ENCODE results near the gene INPP5D.

The INPP5D gene

GRCh38 chr2:233168445-233168844, 108.3 kb downstream of the INPP5D start:
- no peaks in the 10 kb centered on the region for H3K4me1 ChIP-seq (ENCODE audit: control insufficient read depth, low read length)
- no peaks in the 10 kb centered on the region for H4K20me1 ChIP-seq (ENCODE audit: control insufficient read depth, insufficient read depth, low read depth, low read length)
- no peak overlapping the region for H3K27ac ChIP-seq (ENCODE audit: low read depth, low read length)
- H3K36me3 ChIP-seq (ENCODE audit: control insufficient read depth, low read length): peaks cover 68% of the 10 kb centered on the region
- no peaks in the 10 kb centered on the region for H3F3A ChIP-seq (ENCODE audit: control insufficient read depth, insufficient read depth)
- H3K4me2 ChIP-seq (ENCODE audit: low read length): no peak overlapping the region
- TF ChIP-seq CTCF (IDR thresholded peaks at IDR 0.05; ENCODE audit: low read depth, low read length, poor library complexity, severe bottlenecking) (no peak), EZH2phosphoT487 (IDR thresholded peaks at IDR 0.05; ENCODE audit: borderline replicate concordance, low read length) (no peak)
- no peaks in the 10 kb centered on the region for H3K9me2 ChIP-seq (replicated peaks; ENCODE audit: control insufficient read depth, low read length)
- H3K9me3 ChIP-seq (ENCODE audit: control insufficient read depth, insufficient read depth, low read length): no peaks in the 10 kb centered on the region
- H3K79me2 ChIP-seq (ENCODE audit: control insufficient read depth, low read length): no peaks in the 10 kb centered on the region
- no peak overlapping the region for H3K4me3 ChIP-seq (ENCODE audit: low read length)
- no peaks in the 10 kb centered on the region for H3K27me3 ChIP-seq (ENCODE audit: control insufficient read depth, low read length)

GRCh38 chr2:233168919-233169318, 108.8 kb downstream of the INPP5D start:
- no peaks in the 10 kb centered on the region for H3K9me3 ChIP-seq (ENCODE audit: control insufficient read depth, insufficient read depth, low read length)
- H3K4me1 ChIP-seq (ENCODE audit: control insufficient read depth, low read length): no peaks in the 10 kb centered on the region
- H3K4me3 ChIP-seq (ENCODE audit: low read length): no peak overlapping the region
- no peaks in the 10 kb centered on the region for H3K79me2 ChIP-seq (ENCODE audit: control insufficient read depth, low read length)
- H3K27ac ChIP-seq (ENCODE audit: low read depth, low read length): no peak overlapping the region
- no peak overlapping the region for H3K4me2 ChIP-seq (ENCODE audit: low read length)
- H3K27me3 ChIP-seq (ENCODE audit: control insufficient read depth, low read length): no peaks in the 10 kb centered on the region
- peaks cover 64% of the 10 kb centered on the region for H3K36me3 ChIP-seq (ENCODE audit: control insufficient read depth, low read length)
- no peaks in the 10 kb centered on the region for H3K9me2 ChIP-seq (replicated peaks; ENCODE audit: control insufficient read depth, low read length)
- no peaks in the 10 kb centered on the region for H4K20me1 ChIP-seq (ENCODE audit: control insufficient read depth, insufficient read depth, low read depth, low read length)
- H3F3A ChIP-seq (ENCODE audit: control insufficient read depth, insufficient read depth): no peaks in the 10 kb centered on the region
- TF ChIP-seq EZH2phosphoT487 (IDR thresholded peaks at IDR 0.05; ENCODE audit: borderline replicate concordance, low read length): no peak
- no peak for TF ChIP-seq CTCF (IDR thresholded peaks at IDR 0.05; ENCODE audit: low read depth, low read length, poor library complexity, severe bottlenecking)

- Histone ChIP-seq H3K36me3 (ENCODE audit: control insufficient read depth, low read length) (peaks cover 48% of the 10 kb centered on the region), H3K9me3 (ENCODE audit: control insufficient read depth, insufficient read depth, low read length) (no peaks in the 10 kb centered on the region), H3K9me2 (replicated peaks; ENCODE audit: control insufficient read depth, low read length) (no peaks in the 10 kb centered on the region), H3K27me3 (ENCODE audit: control insufficient read depth, low read length) (no peaks in the 10 kb centered on the region), H3K4me3 (ENCODE audit: low read length) (no peak overlapping the region), H4K20me1 (ENCODE audit: control insufficient read depth, insufficient read depth, low read depth, low read length) (no peaks in the 10 kb centered on the region), H3K4me2 (ENCODE audit: low read length) (no peak overlapping the region), H3K27ac (ENCODE audit: low read depth, low read length) (no peak overlapping the region), H3K79me2 (ENCODE audit: control insufficient read depth, low read length) (no peaks in the 10 kb centered on the region), H3K4me1 (ENCODE audit: control insufficient read depth, low read length) (no peaks in the 10 kb centered on the region), H3F3A (ENCODE audit: control insufficient read depth, insufficient read depth) (no peaks in the 10 kb centered on the region)
- TF ChIP-seq CTCF (IDR thresholded peaks at IDR 0.05; ENCODE audit: low read depth, low read length, poor library complexity, severe bottlenecking) (no peak), EZH2phosphoT487 (IDR thresholded peaks at IDR 0.05; ENCODE audit: borderline replicate concordance, low read length) (no peak)
Measured at GRCh38 chr2:233171344-233171743, 111.2 kb downstream of the INPP5D start.

- H4K20me1 ChIP-seq (ENCODE audit: control insufficient read depth, insufficient read depth, low read depth, low read length): no peaks in the 10 kb centered on the region
- H3K4me3 ChIP-seq (ENCODE audit: low read length): no peak overlapping the region
- TF ChIP-seq EZH2phosphoT487 (IDR thresholded peaks at IDR 0.05; ENCODE audit: borderline replicate concordance, low read length) (no peak), CTCF (IDR thresholded peaks at IDR 0.05; ENCODE audit: low read depth, low read length, poor library complexity, severe bottlenecking) (no peak)
- H3K4me2 ChIP-seq (ENCODE audit: low read length): no peak overlapping the region
- no peaks in the 10 kb centered on the region for H3K9me3 ChIP-seq (ENCODE audit: control insufficient read depth, insufficient read depth, low read length)
- H3K27me3 ChIP-seq (ENCODE audit: control insufficient read depth, low read length): no peaks in the 10 kb centered on the region
- no peaks in the 10 kb centered on the region for H3K9me2 ChIP-seq (replicated peaks; ENCODE audit: control insufficient read depth, low read length)
- H3K4me1 ChIP-seq (ENCODE audit: control insufficient read depth, low read length): no peaks in the 10 kb centered on the region
- no peak overlapping the region for H3K27ac ChIP-seq (ENCODE audit: low read depth, low read length)
- H3F3A ChIP-seq (ENCODE audit: control insufficient read depth, insufficient read depth): no peaks in the 10 kb centered on the region
- no peaks in the 10 kb centered on the region for H3K79me2 ChIP-seq (ENCODE audit: control insufficient read depth, low read length)
- H3K36me3 ChIP-seq (ENCODE audit: control insufficient read depth, low read length): peaks cover 50% of the 10 kb centered on the region
Measured at GRCh38 chr2:233173115-233173514, 113.0 kb downstream of the INPP5D start.

Measured in DOHH2 (cell line).